Fibroblast of the aortic adventitia (primary cell): ENCODE measurements around the gene TMEM19. TPM values are rescaled to one million over a fixed set of nuclear protein-coding genes. Genes with fewer than 3 reads are reported as not detected.

Experiments
- DNase-seq: peaks from one replicate; pipeline ENCODE4 v3.0.0-alpha.2; 2010; ENCODE audit warnings: low read depth
- H3K4me3 ChIP-seq: 2 replicates; pipeline ENCODE4 v1.5.1; 2011; ENCODE audit warnings: low read depth, mild to moderate bottlenecking, control low read depth, low read length, moderate library complexity
- total RNA-seq: library from RNA; depleted of rRNA; stranded (reverse); fragments of >200 nt; gene quantifications from 2 replicates; pipeline ENCODE4 v1.2.3, GENCODE V29; 2012; ENCODE audit warnings: low replicate concordance
- TF ChIP-seq, protein P1 (sequence below): IDR thresholded peaks from 2 replicates; pipeline ENCODE4 v1.5.1; 2011; ENCODE audit warnings: mild to moderate bottlenecking, low read length, control low read depth, inconsistent platforms; ENCODE audit not compliant: insufficient read depth

TMEM19 gene
- total RNA-seq, 1 donor: 36.8 TPM

DNA sequence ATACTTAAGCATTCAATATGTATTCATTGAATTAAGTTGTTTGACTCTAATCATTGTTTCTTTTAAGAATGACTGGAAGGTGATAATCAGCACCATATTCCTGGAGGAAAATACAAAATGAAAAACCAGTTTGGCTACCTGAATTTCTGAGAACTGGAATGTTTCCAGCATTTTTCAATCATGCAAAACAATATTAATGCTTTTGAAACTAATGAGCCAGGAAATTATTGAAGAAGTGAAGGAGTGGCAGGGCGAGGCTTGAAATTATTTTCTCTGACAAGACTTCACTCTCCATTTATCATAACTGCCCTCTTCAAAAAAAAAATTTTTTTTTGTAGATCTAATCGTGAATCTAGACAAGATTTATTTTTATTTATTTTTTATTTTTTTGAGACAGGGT, 19.0 kb downstream of the TMEM19 start:
- no peak overlapping the region for H3K4me3 ChIP-seq
- TF ChIP-seq, protein P1, sequence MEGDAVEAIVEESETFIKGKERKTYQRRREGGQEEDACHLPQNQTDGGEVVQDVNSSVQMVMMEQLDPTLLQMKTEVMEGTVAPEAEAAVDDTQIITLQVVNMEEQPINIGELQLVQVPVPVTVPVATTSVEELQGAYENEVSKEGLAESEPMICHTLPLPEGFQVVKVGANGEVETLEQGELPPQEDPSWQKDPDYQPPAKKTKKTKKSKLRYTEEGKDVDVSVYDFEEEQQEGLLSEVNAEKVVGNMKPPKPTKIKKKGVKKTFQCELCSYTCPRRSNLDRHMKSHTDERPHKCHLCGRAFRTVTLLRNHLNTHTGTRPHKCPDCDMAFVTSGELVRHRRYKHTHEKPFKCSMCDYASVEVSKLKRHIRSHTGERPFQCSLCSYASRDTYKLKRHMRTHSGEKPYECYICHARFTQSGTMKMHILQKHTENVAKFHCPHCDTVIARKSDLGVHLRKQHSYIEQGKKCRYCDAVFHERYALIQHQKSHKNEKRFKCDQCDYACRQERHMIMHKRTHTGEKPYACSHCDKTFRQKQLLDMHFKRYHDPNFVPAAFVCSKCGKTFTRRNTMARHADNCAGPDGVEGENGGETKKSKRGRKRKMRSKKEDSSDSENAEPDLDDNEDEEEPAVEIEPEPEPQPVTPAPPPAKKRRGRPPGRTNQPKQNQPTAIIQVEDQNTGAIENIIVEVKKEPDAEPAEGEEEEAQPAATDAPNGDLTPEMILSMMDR: no peak
- no peak for DNase-seq

DNA sequence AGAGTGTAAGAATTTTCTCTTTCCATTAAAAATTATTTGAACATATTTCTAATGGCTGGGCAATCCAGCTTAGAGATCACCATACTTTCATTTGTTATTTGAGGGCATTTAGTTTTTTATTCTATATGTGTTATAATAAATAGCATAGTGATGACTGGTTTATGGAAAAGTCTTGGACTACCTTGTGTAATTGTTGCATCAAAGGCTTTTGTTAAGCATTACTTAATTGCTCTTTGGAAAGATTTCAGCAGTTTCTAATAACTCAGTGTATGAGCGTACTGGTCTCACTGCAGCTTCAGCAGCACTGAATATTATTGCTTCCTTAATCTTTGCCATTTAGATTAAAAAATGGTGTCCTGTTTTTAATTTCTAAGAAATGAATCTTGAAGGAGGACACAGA, 22.8 kb downstream of the TMEM19 start:
- H3K4me3 ChIP-seq: no peak overlapping the region
- TF ChIP-seq, protein P1: no peak
- DNase-seq: no peak

DNA sequence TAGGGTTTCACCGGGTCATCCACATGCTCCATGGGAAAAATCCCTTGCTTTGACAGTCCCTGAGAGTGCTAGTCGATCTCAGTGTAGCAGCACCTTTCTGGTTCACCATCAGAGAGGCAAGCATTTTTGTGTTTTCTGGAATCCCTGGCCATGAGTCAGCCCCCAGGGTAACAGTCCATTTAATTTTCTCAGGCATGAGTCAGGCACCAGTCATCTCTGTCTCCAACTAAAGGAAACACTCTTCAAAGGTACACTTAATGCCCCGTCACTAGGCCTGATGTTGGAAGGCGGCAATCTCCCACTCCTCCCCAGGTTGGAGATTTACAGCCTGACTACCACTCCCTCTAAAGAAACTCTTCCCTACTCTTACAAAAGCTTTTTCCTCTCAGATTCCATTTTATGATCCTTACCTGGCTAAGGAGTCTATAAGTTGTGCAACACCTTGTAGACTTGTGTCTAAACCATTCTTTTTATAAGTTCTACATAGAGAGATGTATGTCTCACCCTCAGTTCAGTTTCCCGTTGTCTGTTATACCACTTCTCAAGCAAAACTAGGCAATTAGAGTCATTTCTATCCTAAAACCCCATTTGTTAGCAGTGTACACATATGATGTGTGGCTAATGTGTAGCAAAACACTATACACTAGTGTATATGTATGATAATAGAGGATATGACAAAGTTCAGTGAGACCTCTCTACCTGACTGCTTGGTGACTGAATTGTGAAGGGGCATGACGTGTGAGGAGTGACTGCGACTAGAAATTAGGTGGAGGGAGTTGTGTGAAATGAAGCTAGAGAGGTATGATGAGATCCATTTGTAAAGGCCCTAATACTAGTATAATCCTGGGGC, 24.6 kb downstream of the TMEM19 start:
- TF ChIP-seq, protein P1: no peak
- no peak overlapping the region for H3K4me3 ChIP-seq
- DNase-seq: peak; percentile 85

DNA sequence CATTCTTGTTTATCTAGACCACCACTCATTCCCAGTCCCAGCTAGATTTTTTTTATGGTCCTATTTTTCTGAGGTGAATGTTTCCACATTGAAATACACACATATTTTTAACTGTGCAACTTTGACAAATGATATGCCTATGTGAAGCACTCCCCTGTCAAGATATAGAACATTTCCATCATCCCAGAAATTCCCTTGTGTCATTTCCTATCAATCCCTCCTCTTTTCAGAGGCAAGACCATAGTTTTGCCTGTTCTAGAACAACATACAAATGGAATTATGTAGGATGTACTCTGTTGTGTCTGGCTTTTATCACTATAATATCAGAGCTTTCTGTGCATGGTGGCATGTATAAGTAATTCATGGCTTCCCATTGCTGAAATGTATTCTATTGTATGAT, 32.7 kb downstream of the TMEM19 start:
- no peak overlapping the region for H3K4me3 ChIP-seq
- TF ChIP-seq, protein P1: no peak
- no peak for DNase-seq

DNA sequence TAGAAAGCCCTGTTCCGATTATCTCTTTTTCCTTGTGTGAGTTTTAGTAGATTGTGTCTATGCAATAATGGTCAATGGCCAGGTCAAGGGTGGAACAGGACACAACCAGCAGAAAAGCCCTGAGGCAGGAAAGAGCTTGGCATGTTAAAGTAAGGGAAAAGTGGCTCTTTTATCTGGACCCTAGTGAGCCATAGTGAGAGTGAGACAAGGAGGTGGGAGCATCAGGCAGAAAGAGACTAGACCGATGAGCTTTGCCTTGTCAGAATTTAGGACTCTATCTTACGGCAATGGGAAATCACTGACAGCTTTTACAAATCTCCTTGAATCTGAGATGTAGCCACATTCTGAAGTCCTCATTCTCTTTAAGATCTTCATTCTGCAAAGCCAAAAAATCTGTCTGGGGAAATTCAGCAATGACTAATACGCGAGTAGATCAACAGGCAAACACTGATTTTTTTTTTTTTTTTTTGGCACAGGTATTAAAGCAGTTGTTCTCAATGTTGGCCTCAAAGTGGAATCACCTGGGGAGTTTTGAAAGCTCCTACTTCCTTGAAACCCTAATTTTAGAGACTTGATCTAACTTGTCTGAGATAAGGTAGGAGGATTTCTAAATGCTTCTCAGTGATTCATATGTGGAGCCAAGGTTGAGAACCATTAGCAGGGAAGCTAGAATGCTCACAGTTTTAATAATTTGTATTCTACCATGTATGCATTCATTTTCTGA, 33.9 kb downstream of the TMEM19 start:
- DNase-seq: peak; percentile 41
- H3K4me3 ChIP-seq: no peak overlapping the region
- TF ChIP-seq, protein P1: no peak

DNA sequence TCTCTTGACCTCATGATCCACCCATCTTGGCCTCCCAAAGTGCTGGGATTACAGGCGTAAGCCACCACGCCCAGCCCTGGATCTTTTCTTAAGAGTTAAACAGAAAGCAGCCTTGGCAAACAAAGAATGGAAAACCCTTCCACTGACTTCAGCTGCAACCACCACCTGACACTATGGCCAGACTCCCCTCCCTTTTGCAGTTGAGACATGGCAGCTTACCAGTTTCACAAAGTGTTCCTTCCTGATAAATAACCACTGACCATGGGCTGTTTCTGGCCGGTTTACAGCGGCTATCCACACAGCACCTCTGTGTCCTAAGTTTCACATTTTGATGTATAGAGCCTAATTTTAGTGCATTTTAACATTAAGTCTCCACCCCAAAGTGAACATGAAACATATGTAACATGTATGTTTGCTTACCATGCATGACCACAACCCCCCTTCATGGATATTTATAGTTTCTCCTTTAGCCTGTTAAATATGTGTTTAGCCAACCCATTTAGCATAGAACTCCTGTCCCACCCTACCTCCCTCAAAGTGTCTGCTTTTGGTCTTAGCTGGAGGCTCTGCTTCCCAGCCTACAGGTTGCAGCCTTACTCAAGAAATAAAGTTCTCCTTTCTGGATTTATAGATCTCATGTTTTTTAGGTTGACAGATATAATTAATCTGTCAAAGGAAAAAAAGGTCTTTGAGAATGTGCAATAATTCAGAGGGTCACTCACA, 36.1 kb downstream of the TMEM19 start:
- no peak for DNase-seq
- TF ChIP-seq, protein P1: no peak
- H3K4me3 ChIP-seq: no peak overlapping the region
